ENCODE results near the gene FMNL2. TPM values are rescaled to one million over a fixed set of nuclear protein-coding genes. Genes with fewer than 3 reads are reported as not detected.

Gene FMNL2
- total and polyA plus RNA-seq, 2 of the 4 experiments (the other 2 are of a cell fraction) = 10.9 to 11.4 TPM

DNA sequence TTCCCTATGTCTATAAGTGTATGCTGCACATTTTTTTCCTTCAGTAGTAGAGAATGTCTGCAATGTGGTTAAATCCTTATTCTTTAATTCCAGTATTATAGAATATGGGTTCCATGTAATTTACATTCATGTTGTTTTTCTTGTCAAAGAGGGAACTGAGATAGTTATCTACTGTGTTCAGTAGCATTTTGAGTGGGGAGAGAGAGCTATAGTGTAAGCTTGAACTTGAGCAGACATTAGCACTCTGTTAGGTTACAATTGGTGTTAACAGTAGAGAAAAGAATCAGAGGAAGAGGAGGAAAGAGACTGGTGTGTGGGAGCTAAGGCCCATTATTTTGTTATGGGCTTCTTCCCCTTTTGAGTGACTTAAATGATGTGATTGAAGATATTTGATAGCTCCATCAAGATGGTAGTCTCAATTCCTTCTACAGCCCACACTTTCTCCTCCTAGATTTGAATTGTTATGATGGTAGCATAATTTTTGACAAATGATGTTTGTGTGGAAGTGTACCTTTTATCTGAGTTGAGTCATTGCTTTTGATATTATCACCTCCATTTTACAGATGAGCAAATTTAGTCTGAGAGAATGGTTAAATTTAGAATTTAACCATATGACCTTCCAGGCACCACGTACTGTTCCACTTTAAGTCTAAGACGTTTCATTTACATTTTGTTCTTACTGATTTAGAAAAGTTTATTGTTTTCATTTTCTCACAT is 71.3 kb downstream of the FMNL2 start:
- no CpG with 5 or more reads among the region's 2 CpGs for WGBS, 2 experiments (ENCODE audit: extremely low coverage in 2 of 2, insufficient read length in 1 of 2)
- intact Hi-C loops (cut with micrococcal nuclease) (no loop called here), dilution Hi-C loops (cut with HindIII; ENCODE audit: low sequenced_read_pairs, unreplicated experiment) (no loop called here), in situ Hi-C loops (cut with MboI; ENCODE audit: low sequenced_read_pairs) (no loop called here)
- Histone ChIP-seq H3K9me3 (ENCODE audit: control insufficient read depth, insufficient read depth, low read length) (no peaks in the 10 kb centered on the region), H4K91ac (ENCODE audit: insufficient read depth, low read depth, low read length) (no peak overlapping the region), H3K4me1 (ENCODE audit: control insufficient read depth, insufficient read depth, low read length) (peaks cover 8% of the 10 kb centered on the region; the same call in 1 of the 2 replicates), H2BK15ac (ENCODE audit: low read depth, low read length) (0 out of 3 replicates have a peak overlapping the region, but pooled peaks have one; percentile 55), H3K4me3 (ENCODE audit: insufficient read depth, low read depth, low read length) (no peak overlapping the region), H3K36me3 (ENCODE audit: control insufficient read depth, insufficient read depth, low read length) (no peaks in the 10 kb centered on the region), H3K4me2 (ENCODE audit: low read depth, low read length) (no peak overlapping the region), H3K14ac (replicated peaks; ENCODE audit: low read depth, low read length) (no peak overlapping the region), H2BK20ac (ENCODE audit: low read depth, low read length) (no peak overlapping the region; the same call in 1 of the 2 replicates), H3K18ac (ENCODE audit: low read depth, low read length) (no peak overlapping the region), H3K27me3 (ENCODE audit: control insufficient read depth, insufficient read depth, low read length) (no peaks in the 10 kb centered on the region), H3K9me1 (ENCODE audit: insufficient read depth, low read length) (peaks cover 10% of the 10 kb centered on the region), H2BK120ac (ENCODE audit: low read depth, low read length) (no peak overlapping the region; the same call in 1 of the 2 replicates), H3K56ac (ENCODE audit: extremely low read depth, insufficient read depth, low read length) (no peak overlapping the region; the same call in 1 of the 2 replicates), H3K23ac (ENCODE audit: low read depth, low read length) (peak overlapping the region; percentile 41; the same call in 1 of the 2 replicates), H4K8ac (ENCODE audit: low read depth in 2 of 2, low read length in 2 of 2) (0 out of 4 replicates have a peak overlapping the region, but pooled peaks of 1 of the 2 experiments have one; percentile 10), H2AK5ac (ENCODE audit: low read depth, low read length) (no peak overlapping the region), H2AK9ac (replicated peaks; ENCODE audit: low read depth, low read length, poor library complexity) (no peak overlapping the region), H3K79me1 (ENCODE audit: low read depth in 1 of 2, low read length in 2 of 2) (peaks cover 43 to 63% of the 10 kb centered on the region in 2 experiments), H4K20me1 (ENCODE audit: insufficient read depth, low read length) (no peaks in the 10 kb centered on the region), H3K4ac (ENCODE audit: low read depth, low read length) (no peak overlapping the region; the same call in 1 of the 2 replicates), H3K9ac (ENCODE audit: low read depth, low read length) (no peak overlapping the region), H2AFZ (replicated peaks; ENCODE audit: low read length, poor library complexity) (no peak overlapping the region), H3K27ac (ENCODE audit: insufficient read depth, low read length) (no peak overlapping the region), H4K5ac (ENCODE audit: low read depth, low read length) (no peak overlapping the region), H2BK5ac (ENCODE audit: low read depth, low read length, poor library complexity, severe bottlenecking) (no peak overlapping the region)
- CTCF ChIA-PET = no interaction called here
- no peak for TF ChIP-seq BHLHE40 (IDR thresholded peaks at IDR 0.05; ENCODE audit: low read depth, low read length)
- no peak for TF ChIP-seq CHD1 (IDR thresholded peaks at IDR 0.05; ENCODE audit: low read depth, low read length)
- TF ChIP-seq, protein P1, sequence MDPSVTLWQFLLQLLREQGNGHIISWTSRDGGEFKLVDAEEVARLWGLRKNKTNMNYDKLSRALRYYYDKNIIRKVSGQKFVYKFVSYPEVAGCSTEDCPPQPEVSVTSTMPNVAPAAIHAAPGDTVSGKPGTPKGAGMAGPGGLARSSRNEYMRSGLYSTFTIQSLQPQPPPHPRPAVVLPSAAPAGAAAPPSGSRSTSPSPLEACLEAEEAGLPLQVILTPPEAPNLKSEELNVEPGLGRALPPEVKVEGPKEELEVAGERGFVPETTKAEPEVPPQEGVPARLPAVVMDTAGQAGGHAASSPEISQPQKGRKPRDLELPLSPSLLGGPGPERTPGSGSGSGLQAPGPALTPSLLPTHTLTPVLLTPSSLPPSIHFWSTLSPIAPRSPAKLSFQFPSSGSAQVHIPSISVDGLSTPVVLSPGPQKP (IDR thresholded peaks at IDR 0.05; ENCODE audit: borderline replicate concordance, low read depth, low read length) = no peak
- TF ChIP-seq MAFK (IDR thresholded peaks at IDR 0.05; ENCODE audit: low read depth, low read length) = no peak
- DNase-seq (no peak), ATAC-seq (ENCODE audit: low read depth) (no peak)
- POLR2A ChIA-PET (ENCODE audit: unreplicated experiment) = no interaction called here
- BruUV-seq (replicated peaks) = no TSS peak

Data from IMR-90 (cell line).